Measurements from ENCODE around the gene DCUN1D2.
"Not testable (repeated sequence)": the region's sequence is repeated elsewhere in the genome, so short reads cannot be mapped to it uniquely, and the experiment has no call there.

GRCh38 chr13:113470635-113471163 lies 19.8 kb downstream of the DCUN1D2 start:
- TF ChIP-seq CTCF, POLR2A (IDR thresholded peaks at IDR 0.05): not testable (repeated sequence)

Measured in Peyer's patch (tissue), 4 donors.